PC-9 (cell line): ENCODE results near the gene AGTR2. TPM values are rescaled to one million over a fixed set of nuclear protein-coding genes. Genes with fewer than 3 reads are reported as not detected.

Source experiments
- BruUV-seq: library from RNA; stranded (reverse); fragments of 400-500 nt; replicated peaks from 2 replicates; lab custom pipeline; 2021; lab: Mats Ljungman, UMichigan
- CTCF ChIA-PET: fragments of 300-600 bp; sonication (Branson Sonifier 250); formaldehyde crosslinking; loops from one replicate; lab custom pipeline; 2022; ENCODE audit warnings: antibody characterized with exemption; lab: Charles Lee
- POLR2A ChIA-PET: fragments of 300-600 bp; sonication (Branson Sonifier 250); formaldehyde crosslinking; loops from one replicate; lab custom pipeline; 2022; ENCODE audit warnings: antibody characterized with exemption; ENCODE audit not compliant: unreplicated experiment; lab: Charles Lee
- DNase-seq, 2 experiments: peaks; one replicate each; pipeline versions ENCODE4 v3.0.0 to v3.0.0-alpha.2; 2015 to 2022; ENCODE audit warnings: mixed read lengths in 1 of 2
- H2AFZ ChIP-seq: fragments of 200-600 bp; sonication (generic); 2 replicates; pipeline ENCODE4 v1.8.1; 2017; ENCODE audit warnings: antibody characterized with exemption
- H3F3A ChIP-seq: fragments of 200-600 bp; sonication (generic); 2 replicates; pipeline ENCODE4 v1.8.1; 2017; ENCODE audit warnings: antibody characterized with exemption, mild to moderate bottlenecking, low read depth; ENCODE audit not compliant: insufficient read depth
- H3K27ac ChIP-seq: fragments of 200-600 bp; sonication (generic); 2 replicates; pipeline ENCODE4 v1.6.1; 2016; ENCODE audit warnings: mixed run types
- H3K27me3 ChIP-seq: fragments of 200-600 bp; sonication (generic); 2 replicates; pipeline ENCODE4 v1.6.1; 2016; ENCODE audit warnings: low read depth, mixed run types; ENCODE audit not compliant: insufficient read depth
- H3K36me3 ChIP-seq: fragments of 200-600 bp; sonication (generic); 2 replicates; pipeline ENCODE4 v1.6.1; 2016; ENCODE audit warnings: low read depth, mixed run types
- H3K4me1 ChIP-seq: fragments of 200-600 bp; sonication (generic); replicated peaks from 2 replicates; pipeline ENCODE4 v1.6.1; 2016; ENCODE audit warnings: mixed run types; ENCODE audit not compliant: insufficient read depth
- H3K4me2 ChIP-seq: fragments of 200-600 bp; sonication (generic); 2 replicates; pipeline ENCODE4 v1.6.1; 2017; ENCODE audit warnings: mixed run types
- H3K4me3 ChIP-seq: fragments of 200-600 bp; sonication (generic); 2 replicates; pipeline ENCODE4 v1.6.1; 2016; ENCODE audit warnings: mixed run types
- H3K79me2 ChIP-seq: fragments of 200-600 bp; sonication (generic); 2 replicates; pipeline ENCODE4 v1.6.1; 2017; ENCODE audit warnings: low read depth, mixed run types
- H3K9me2 ChIP-seq: fragments of 200-600 bp; sonication (generic); 2 replicates; pipeline ENCODE4 v1.8.1; 2017; ENCODE audit warnings: mild to moderate bottlenecking; ENCODE audit not compliant: insufficient read depth
- H3K9me3 ChIP-seq: fragments of 200-600 bp; sonication (generic); 2 replicates; pipeline ENCODE4 v1.8.1; 2016; ENCODE audit warnings: low read depth; ENCODE audit not compliant: insufficient read depth
- H4K20me1 ChIP-seq: fragments of 200-600 bp; sonication (generic); 2 replicates; pipeline ENCODE4 v1.8.1; 2017; ENCODE audit not compliant: insufficient read depth
- EZH2 ChIP-seq: fragments of 200-600 bp; sonication (generic); IDR thresholded peaks from 2 replicates; pipeline ENCODE4 v1.8.0; 2017; ENCODE audit warnings: antibody characterized with exemption, low read depth
- intact Hi-C: fragments of 100-400 bp; cut with micrococcal nuclease; formaldehyde crosslinking; loops from one replicate; pipeline ENCODE4 v1.10.0; 2022; ENCODE audit not compliant: unreplicated experiment
- total RNA-seq: library from RNA; stranded (reverse); gene quantifications from 2 replicates; pipeline ENCODE4 v1.2.3, GENCODE V29; 2021
- TF ChIP-seq, protein P1 (sequence below): fragments of 200-600 bp; sonication (generic); conservative IDR thresholded peaks from 2 replicates; pipeline ENCODE4 v1.6.1; 2017; ENCODE audit warnings: mixed run types, antibody characterized with exemption, mild to moderate bottlenecking, moderate library complexity

Gene AGTR2
- total RNA-seq, 1 experiment from 2014 or later, result not detected

DNA sequence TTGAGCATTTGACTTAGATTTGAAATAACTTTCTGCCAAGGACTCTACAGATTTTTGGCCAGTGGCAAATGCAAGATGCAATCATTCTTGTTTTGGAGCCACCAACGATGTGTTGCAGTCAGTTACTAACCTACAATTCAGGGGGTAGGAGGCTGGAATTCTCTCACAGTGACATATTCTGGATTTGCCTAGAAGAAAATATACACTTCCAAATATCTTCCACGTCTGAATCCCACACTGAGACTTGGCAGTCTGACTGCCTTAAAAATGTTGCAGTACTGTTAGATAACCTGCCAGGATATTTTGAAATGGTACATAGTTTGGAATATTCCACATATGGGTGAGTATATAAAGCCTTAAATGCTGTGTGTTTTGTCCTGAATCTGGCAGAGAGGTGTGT lies 27.6 kb upstream of the AGTR2 start:
- Histone ChIP-seq H2AFZ (no peak overlapping the region), H3K27me3 (no peaks in the 10 kb centered on the region), H3K36me3 (no peaks in the 10 kb centered on the region), H3K4me1 (no peaks in the 10 kb centered on the region), H3F3A (no peaks in the 10 kb centered on the region), H3K9me2 (0 out of 2 replicates have a peak, but pooled peaks cover 5% of the 10 kb centered on the region), H4K20me1 (no peaks in the 10 kb centered on the region), H3K9me3 (no peaks in the 10 kb centered on the region), H3K4me3 (no peak overlapping the region), H3K79me2 (no peaks in the 10 kb centered on the region), H3K27ac (no peak overlapping the region), H3K4me2 (no peak overlapping the region)
- CTCF ChIA-PET, result no interaction called here
- TF ChIP-seq, protein P1, sequence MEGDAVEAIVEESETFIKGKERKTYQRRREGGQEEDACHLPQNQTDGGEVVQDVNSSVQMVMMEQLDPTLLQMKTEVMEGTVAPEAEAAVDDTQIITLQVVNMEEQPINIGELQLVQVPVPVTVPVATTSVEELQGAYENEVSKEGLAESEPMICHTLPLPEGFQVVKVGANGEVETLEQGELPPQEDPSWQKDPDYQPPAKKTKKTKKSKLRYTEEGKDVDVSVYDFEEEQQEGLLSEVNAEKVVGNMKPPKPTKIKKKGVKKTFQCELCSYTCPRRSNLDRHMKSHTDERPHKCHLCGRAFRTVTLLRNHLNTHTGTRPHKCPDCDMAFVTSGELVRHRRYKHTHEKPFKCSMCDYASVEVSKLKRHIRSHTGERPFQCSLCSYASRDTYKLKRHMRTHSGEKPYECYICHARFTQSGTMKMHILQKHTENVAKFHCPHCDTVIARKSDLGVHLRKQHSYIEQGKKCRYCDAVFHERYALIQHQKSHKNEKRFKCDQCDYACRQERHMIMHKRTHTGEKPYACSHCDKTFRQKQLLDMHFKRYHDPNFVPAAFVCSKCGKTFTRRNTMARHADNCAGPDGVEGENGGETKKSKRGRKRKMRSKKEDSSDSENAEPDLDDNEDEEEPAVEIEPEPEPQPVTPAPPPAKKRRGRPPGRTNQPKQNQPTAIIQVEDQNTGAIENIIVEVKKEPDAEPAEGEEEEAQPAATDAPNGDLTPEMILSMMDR, result no peak
- TF ChIP-seq EZH2, result no peak
- BruUV-seq, result no TSS peak
- DNase-seq, result no peak
- POLR2A ChIA-PET, result no interaction called here
- intact Hi-C loops, result no loop called here

DNA sequence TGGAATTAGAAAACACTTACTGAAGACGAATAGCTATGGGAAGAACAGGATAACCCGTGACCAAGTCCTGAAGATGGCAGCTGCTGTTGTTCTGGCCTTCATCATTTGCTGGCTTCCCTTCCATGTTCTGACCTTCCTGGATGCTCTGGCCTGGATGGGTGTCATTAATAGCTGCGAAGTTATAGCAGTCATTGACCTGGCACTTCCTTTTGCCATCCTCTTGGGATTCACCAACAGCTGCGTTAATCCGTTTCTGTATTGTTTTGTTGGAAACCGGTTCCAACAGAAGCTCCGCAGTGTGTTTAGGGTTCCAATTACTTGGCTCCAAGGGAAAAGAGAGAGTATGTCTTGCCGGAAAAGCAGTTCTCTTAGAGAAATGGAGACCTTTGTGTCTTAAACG lies 2.4 kb downstream of the AGTR2 start:
- no peaks in the 10 kb centered on the region for H4K20me1 ChIP-seq
- H3K79me2 ChIP-seq, result no peaks in the 10 kb centered on the region
- no peak overlapping the region for H3K4me2 ChIP-seq
- intact Hi-C loops, result no loop called here
- no peaks in the 10 kb centered on the region for H3K9me2 ChIP-seq
- no peak for DNase-seq
- no peak for TF ChIP-seq EZH2
- TF ChIP-seq, protein P1, result no peak
- H2AFZ ChIP-seq, result no peak overlapping the region
- H3K36me3 ChIP-seq, result no peaks in the 10 kb centered on the region
- ChIA-PET POLR2A (no interaction called here), CTCF (no interaction called here)
- H3K27ac ChIP-seq, result no peak overlapping the region
- H3K4me1 ChIP-seq, result no peaks in the 10 kb centered on the region
- BruUV-seq, result no TSS peak
- H3K27me3 ChIP-seq, result no peaks in the 10 kb centered on the region
- no peaks in the 10 kb centered on the region for H3F3A ChIP-seq
- no peak overlapping the region for H3K4me3 ChIP-seq
- H3K9me3 ChIP-seq, result no peaks in the 10 kb centered on the region

DNA sequence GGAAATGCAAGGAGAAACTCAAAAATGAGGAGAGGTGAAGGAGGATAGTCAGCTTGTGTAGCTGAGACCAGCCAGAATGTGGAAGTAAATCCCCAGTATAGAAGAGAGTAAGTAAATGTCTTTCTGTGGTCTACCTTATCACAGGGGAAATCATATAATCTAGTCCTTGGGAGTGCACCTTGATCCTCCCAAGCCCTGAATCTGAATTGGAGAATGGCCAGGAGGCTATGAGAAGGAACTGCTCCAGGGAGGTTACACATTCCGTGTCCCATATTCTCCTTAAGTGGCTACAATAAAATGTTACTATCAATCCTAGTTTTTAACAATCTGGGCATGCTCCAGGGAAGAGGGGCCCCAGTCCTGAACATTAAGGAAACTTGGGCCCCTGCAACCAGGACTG lies 10.8 kb downstream of the AGTR2 start:
- intact Hi-C loops, result no loop called here
- no peaks in the 10 kb centered on the region for H3K36me3 ChIP-seq
- no peaks in the 10 kb centered on the region for H3K79me2 ChIP-seq
- H3K4me1 ChIP-seq, result no peaks in the 10 kb centered on the region
- BruUV-seq, result no TSS peak
- no peaks in the 10 kb centered on the region for H3K9me3 ChIP-seq
- TF ChIP-seq, protein P1, result no peak
- no peak for TF ChIP-seq EZH2
- no peaks in the 10 kb centered on the region for H4K20me1 ChIP-seq
- H3K4me3 ChIP-seq, result no peak overlapping the region
- DNase-seq, result no peak
- CTCF ChIA-PET, result no interaction called here
- no peak overlapping the region for H2AFZ ChIP-seq
- POLR2A ChIA-PET, result no interaction called here
- H3K27ac ChIP-seq, result no peak overlapping the region
- H3K9me2 ChIP-seq, result no peaks in the 10 kb centered on the region
- no peaks in the 10 kb centered on the region; the same call in 1 of the 2 replicates for H3F3A ChIP-seq
- no peak overlapping the region for H3K4me2 ChIP-seq
- H3K27me3 ChIP-seq, result no peaks in the 10 kb centered on the region
